ENCODE data around the gene OR51B4. TPM values are rescaled to one million over a fixed set of nuclear protein-coding genes. Genes with fewer than 3 reads are reported as not detected.

Gene OR51B4
- total and polyA plus RNA-seq, 9 of the 15 experiments (the other 6 are each of a cell fraction or from before 2014, with no cell fraction given), result 17.1 to 64.6 (median 39.9) TPM

- TF ChIP-seq STAT6 (CRISPR knock-in tag; IDR thresholded peaks at IDR 0.05) (no peak), STAG1 (CRISPR knock-in tag; IDR thresholded peaks at IDR 0.05; ENCODE audit: borderline replicate concordance) (no peak), SNAPC5 (CRISPR knock-in tag; IDR thresholded peaks at IDR 0.05) (no peak), CBFA2T2 (conservative IDR thresholded peaks at IDR 0.05) (peak; percentile 57), UBTF (IDR thresholded peaks at IDR 0.05; ENCODE audit: borderline replicate concordance in 1 of 2, low read depth in 2 of 2, low read length in 2 of 2) (no peak), E4F1 (CRISPR knock-in tag; IDR thresholded peaks at IDR 0.05; ENCODE audit: borderline replicate concordance) (no peak), ZNF12 (CRISPR knock-in tag; IDR thresholded peaks at IDR 0.05) (no peak), ETV6 (IDR thresholded peaks at IDR 0.05; ENCODE audit: borderline replicate concordance in 1 of 2, low read depth in 2 of 2, low read length in 1 of 2) (no peak), ETV6 (CRISPR knock-in tag; IDR thresholded peaks at IDR 0.05; ENCODE audit: borderline replicate concordance) (no peak), ZNF507 (tag; conservative IDR thresholded peaks at IDR 0.05) (no peak), TBP (optimal IDR thresholded peaks at IDR 0.05; ENCODE audit: low read depth, low read length) (no peak), JUNB (CRISPR knock-in tag; conservative IDR thresholded peaks at IDR 0.05) (no peak), MLX (CRISPR knock-in tag; conservative IDR thresholded peaks at IDR 0.05) (no peak), CBX5 (IDR thresholded peaks at IDR 0.05; ENCODE audit: borderline replicate concordance, low read depth) (no peak), SREBF1 (IDR thresholded peaks at IDR 0.05; ENCODE audit: borderline replicate concordance, low read depth, low read length) (no peak), ZSCAN32 (CRISPR knock-in tag; IDR thresholded peaks at IDR 0.05) (no peak), HDGF (IDR thresholded peaks at IDR 0.05) (no peak), NCOA6 (IDR thresholded peaks at IDR 0.05) (no peak), GATAD2B (IDR thresholded peaks at IDR 0.05; ENCODE audit: borderline replicate concordance) (no peak), TAF7 (tag; IDR thresholded peaks at IDR 0.05) (no peak), MXI1 (IDR thresholded peaks at IDR 0.05; ENCODE audit: low read depth, low read length) (no peak)
Observed at GRCh38 chr11:5335170-5335569, 33.4 kb upstream of the OR51B4 start (continued).
